Gastroesophageal sphincter (tissue), 4 donors: ENCODE results near the gene LMF2. TPM values are rescaled to one million over a fixed set of nuclear protein-coding genes. Genes with fewer than 3 reads are reported as not detected.

Source experiments
- ATAC-seq: fragments of 150-250 bp; one replicate; pipeline ENCODE4 v1.9.1; 2016; ENCODE audit warnings: mild to moderate bottlenecking, moderate library complexity
- H3K27ac ChIP-seq, 4 donors: fragments of 200-600 bp; sonication (generic) in 3 of 4; 1 replicate in 3 of 4; 2 replicates in 1 of 4; pipeline ENCODE4 v1.5.1; 2016 to 2019
- H3K27me3 ChIP-seq: fragments of 200-600 bp; sonication (generic); one replicate; pipeline ENCODE4 v1.5.1; 2019
- H3K36me3 ChIP-seq, 2 donors: fragments of 200-600 bp; sonication (generic); one replicate each; pipeline ENCODE4 v1.5.1; 2019; ENCODE audit warnings: control low read depth in 1 of 2
- H3K4me1 ChIP-seq, 3 donors: fragments of 200-600 bp; sonication (generic); 1 replicate in 2 of 3; 2 replicates in 1 of 3; pipeline ENCODE4 v1.5.1; 2016 to 2019; ENCODE audit warnings: control low read depth in 2 of 3
- H3K4me3 ChIP-seq, 2 donors: fragments of 200-600 bp; sonication (generic); one replicate each; pipeline ENCODE4 v1.5.1; 2019; ENCODE audit warnings: mild to moderate bottlenecking in 1 of 2, moderate library complexity in 1 of 2
- H3K9me3 ChIP-seq, 3 donors: fragments of 200-600 bp; sonication (generic); one replicate each; pipeline ENCODE4 v1.5.1; 2017 to 2019; ENCODE audit warnings: control low read depth in 2 of 3
- EP300 ChIP-seq: sonication (generic); formaldehyde crosslinking; IDR thresholded peaks from one replicate; pipeline ENCODE4 v1.6.1; 2017; ENCODE audit warnings: antibody characterized with exemption, mild to moderate bottlenecking
- POLR2A ChIP-seq, 2 donors: fragments of 450-650 bp; IDR thresholded peaks; one replicate each; pipeline ENCODE4 v1.6.1; 2017; ENCODE audit warnings: antibody characterized with exemption in 2 of 2, mild to moderate bottlenecking in 2 of 2, moderate library complexity in 1 of 2
- POLR2AphosphoS5 ChIP-seq: sonication (generic); formaldehyde crosslinking; IDR thresholded peaks from one replicate; pipeline ENCODE4 v1.6.1; 2017; ENCODE audit warnings: antibody characterized with exemption
- WGBS, 2 donors: methylation state at CpG; one replicate each; pipeline ENCODE4 v1.1.5; 2018; ENCODE audit warnings: low coverage in 1 of 2; 5-methylcytosine and 5-hydroxymethylcytosine counted together
- total RNA-seq, 4 donors: library from RNA; depleted of rRNA; stranded (reverse); fragments of >200 nt; gene quantifications; one replicate each; pipeline ENCODE4 v1.1.0, GENCODE V29; 2016
- TF ChIP-seq, protein P1 (sequence below), 4 experiments: fragments of 200-600 bp in 2 of 4; fragments of 450-650 bp in 2 of 4; sonication (generic) in 1 of 4; IDR thresholded peaks; one replicate each; pipeline ENCODE4 v1.5.1; 2017 to 2019; ENCODE audit warnings: antibody characterized with exemption in 4 of 4, mild to moderate bottlenecking in 2 of 4, moderate library complexity in 2 of 4

The LMF2 gene
- total RNA-seq, 4 donors from 2014 or later, result 35.5 to 58.4 (median 45.1) TPM

- no peak for TF ChIP-seq POLR2AphosphoS5
- no peak for TF ChIP-seq POLR2A (IDR thresholded peaks at IDR 0.05)
- TF ChIP-seq EP300, result no peak
- TF ChIP-seq, protein P1, sequence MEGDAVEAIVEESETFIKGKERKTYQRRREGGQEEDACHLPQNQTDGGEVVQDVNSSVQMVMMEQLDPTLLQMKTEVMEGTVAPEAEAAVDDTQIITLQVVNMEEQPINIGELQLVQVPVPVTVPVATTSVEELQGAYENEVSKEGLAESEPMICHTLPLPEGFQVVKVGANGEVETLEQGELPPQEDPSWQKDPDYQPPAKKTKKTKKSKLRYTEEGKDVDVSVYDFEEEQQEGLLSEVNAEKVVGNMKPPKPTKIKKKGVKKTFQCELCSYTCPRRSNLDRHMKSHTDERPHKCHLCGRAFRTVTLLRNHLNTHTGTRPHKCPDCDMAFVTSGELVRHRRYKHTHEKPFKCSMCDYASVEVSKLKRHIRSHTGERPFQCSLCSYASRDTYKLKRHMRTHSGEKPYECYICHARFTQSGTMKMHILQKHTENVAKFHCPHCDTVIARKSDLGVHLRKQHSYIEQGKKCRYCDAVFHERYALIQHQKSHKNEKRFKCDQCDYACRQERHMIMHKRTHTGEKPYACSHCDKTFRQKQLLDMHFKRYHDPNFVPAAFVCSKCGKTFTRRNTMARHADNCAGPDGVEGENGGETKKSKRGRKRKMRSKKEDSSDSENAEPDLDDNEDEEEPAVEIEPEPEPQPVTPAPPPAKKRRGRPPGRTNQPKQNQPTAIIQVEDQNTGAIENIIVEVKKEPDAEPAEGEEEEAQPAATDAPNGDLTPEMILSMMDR (IDR thresholded peaks at IDR 0.05), result no peak
- no peak for ATAC-seq
- peak overlapping the region in 1 of 2 donors; percentile 41 for H3K4me3 ChIP-seq
- H3K27ac ChIP-seq, result no peak overlapping the region
- H3K9me3 ChIP-seq, result no peaks in the 10 kb centered on the region
- peaks cover 0 to 28% (median 13%) of the 10 kb centered on the region in 3 donors for H3K4me1 ChIP-seq
- peaks cover 89% of the 10 kb centered on the region for H3K27me3 ChIP-seq
- WGBS, 2 donors, result 94% methylated on average over 9 of the region's 68 CpGs; no CpG with 5 or more reads in 1 of the 2 donors
- no peaks in the 10 kb centered on the region for H3K36me3 ChIP-seq
Observed at GRCh38 chr22:50548921-50549790, 41.7 kb upstream of the LMF2 start.

DNA sequence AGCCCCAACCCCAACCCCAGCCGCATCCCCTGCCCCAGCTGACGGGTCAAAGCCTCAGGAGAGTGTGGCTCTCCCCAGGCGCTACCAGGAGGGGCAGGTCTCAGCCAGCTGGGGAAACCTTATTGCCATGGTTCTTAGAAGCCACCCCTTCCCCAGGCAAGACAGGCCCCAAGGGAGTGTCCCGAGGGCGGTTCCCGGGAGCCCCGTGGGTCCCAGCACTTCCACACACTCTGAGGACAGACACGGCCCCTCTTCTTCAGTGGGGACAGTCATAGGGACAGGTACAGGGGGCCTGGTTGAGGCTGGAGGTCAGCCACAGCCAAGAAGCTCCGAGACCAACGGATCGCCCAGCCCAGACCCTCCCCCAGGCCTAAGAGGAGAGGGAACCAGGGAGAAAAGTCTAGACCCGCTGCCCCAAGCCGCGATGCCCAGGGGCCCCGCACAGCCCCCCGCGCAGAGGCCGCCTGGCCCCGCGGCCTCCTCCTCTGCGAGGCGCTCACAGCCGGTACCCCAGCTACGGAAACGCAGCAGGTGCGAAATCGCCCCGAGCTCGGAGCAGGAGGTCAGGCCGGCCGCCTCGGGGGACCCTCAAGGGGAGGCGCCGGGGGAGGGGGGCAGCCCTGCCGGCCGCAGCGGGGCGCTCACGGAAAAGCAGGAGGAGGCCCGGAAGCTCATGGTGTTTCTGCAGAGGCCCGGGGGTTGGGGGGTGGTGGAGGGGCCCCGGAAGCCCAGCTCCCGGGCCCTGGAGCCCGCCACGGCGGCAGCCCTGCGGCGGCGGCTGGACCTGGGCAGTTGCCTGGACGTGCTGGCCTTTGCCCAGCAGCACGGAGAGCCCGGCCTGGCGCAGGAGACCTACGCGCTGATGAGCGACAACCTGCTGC lies 40.8 kb upstream of the LMF2 start:
- H3K27me3 ChIP-seq, result peaks cover 95% of the 10 kb centered on the region
- no CpG with 5 or more reads among the region's 56 CpGs for WGBS, 2 donors
- no peaks in the 10 kb centered on the region for H3K9me3 ChIP-seq
- H3K27ac ChIP-seq, result no peak overlapping the region
- H3K4me1 ChIP-seq, result peaks cover 0 to 33% (median 17%) of the 10 kb centered on the region in 3 donors
- ATAC-seq, result no peak
- peak overlapping the region in 1 of 2 donors; percentile 41 for H3K4me3 ChIP-seq
- no peaks in the 10 kb centered on the region for H3K36me3 ChIP-seq
- TF ChIP-seq POLR2AphosphoS5 (no peak), POLR2A (IDR thresholded peaks at IDR 0.05) (no peak), EP300 (no peak)
- TF ChIP-seq, protein P1 (IDR thresholded peaks at IDR 0.05), result no peak

DNA sequence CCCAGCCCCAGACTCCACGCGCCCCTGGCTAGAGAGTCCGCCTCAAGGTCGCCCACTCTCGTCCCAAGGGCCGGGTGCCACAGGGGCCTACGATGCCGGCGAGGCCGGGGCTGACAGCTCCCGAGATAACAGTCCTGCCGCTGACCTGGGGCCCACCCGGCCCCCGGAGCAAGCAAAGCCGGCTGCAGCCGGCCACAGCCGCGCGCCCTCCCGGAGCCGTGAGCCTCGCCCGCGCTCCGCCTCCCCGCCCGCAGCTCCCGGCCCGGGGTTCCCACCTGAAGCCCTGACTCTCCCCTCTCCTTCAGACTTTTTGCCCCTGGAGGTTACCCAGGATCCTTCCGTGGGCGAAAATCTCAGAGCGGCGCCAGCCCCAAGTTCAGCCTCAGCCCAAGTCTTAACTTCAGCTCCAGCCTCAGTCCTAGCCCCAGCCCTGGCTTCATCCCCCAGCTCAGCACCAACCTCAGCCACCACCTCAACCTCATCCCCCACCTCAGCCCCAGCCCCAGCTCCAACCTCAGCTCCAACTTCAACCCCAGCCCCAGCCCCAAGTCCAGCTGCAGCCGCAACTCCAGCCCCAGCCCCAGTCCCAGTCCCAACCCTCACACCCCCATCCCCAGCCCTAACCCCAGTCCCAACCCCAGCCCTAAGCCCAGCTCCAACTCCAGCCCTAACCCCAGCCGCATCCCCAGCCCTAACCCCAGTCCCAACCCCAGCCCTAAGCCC lies 39.9 kb upstream of the LMF2 start:
- Histone ChIP-seq H3K36me3 (no peaks in the 10 kb centered on the region), H3K4me1 (peaks cover 0 to 33% (median 17%) of the 10 kb centered on the region in 3 donors), H3K4me3 (no peak overlapping the region), H3K9me3 (no peaks in the 10 kb centered on the region), H3K27ac (no peak overlapping the region), H3K27me3 (peaks cover 91% of the 10 kb centered on the region)
- no peak for ATAC-seq
- 13% methylated on average over 4 of the region's 35 CpGs; no CpG with 5 or more reads in 1 of the 2 donors for WGBS, 2 donors
- TF ChIP-seq, protein P1 (IDR thresholded peaks at IDR 0.05), result no peak
- TF ChIP-seq EP300, result no peak
- TF ChIP-seq POLR2AphosphoS5, result no peak
- TF ChIP-seq POLR2A (IDR thresholded peaks at IDR 0.05), result no peak

- Histone ChIP-seq H3K27ac (no peak overlapping the region), H3K36me3 (no peaks in the 10 kb centered on the region), H3K27me3 (peaks cover 84% of the 10 kb centered on the region), H3K4me1 (peaks cover 0 to 33% (median 17%) of the 10 kb centered on the region in 3 donors), H3K4me3 (no peak overlapping the region), H3K9me3 (no peaks in the 10 kb centered on the region)
- TF ChIP-seq, protein P1 (IDR thresholded peaks at IDR 0.05), result no peak
- no peak for TF ChIP-seq EP300
- WGBS, 2 donors, result no CpG with 5 or more reads among the region's 78 CpGs
- ATAC-seq, result no peak
Observed at GRCh38 chr22:50546326-50547262, 39.1 kb upstream of the LMF2 start.
